HG03175 (cell line): ENCODE data around the gene KRTAP10-10.
"Not testable (repeated sequence)": the region's sequence is repeated elsewhere in the genome, so short reads cannot be mapped to it uniquely, and the experiment has no call there.

Source experiments
- ATAC-seq: cut with Tn5 transposase; IDR thresholded peaks from one replicate; pipeline ENCODE4 v1.9.1; 2021; ENCODE audit warnings: mild to moderate bottlenecking, moderate library complexity; ENCODE audit not compliant: unreplicated experiment

KRTAP10-10 gene

DNA sequence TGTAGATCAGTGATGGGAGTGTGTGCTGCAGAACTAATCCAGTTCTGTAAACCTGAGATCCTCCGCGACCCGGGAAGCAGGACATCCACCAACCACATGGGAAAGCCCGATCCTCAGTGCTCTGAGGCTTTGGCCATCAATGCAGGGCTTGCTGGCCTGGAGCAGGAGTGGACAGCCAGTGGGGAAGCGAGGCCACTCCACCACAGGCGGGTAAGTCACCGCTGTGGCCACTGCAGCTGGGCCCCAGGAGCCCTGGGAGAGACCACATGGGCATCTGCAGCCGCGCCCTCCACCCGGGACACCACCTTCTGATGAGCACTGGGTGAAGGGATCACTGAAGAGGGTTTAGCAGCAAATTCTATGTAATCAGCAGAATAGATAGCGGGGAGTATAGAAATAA lies 44.0 kb downstream of the KRTAP10-10 start:
- no peak for ATAC-seq

DNA sequence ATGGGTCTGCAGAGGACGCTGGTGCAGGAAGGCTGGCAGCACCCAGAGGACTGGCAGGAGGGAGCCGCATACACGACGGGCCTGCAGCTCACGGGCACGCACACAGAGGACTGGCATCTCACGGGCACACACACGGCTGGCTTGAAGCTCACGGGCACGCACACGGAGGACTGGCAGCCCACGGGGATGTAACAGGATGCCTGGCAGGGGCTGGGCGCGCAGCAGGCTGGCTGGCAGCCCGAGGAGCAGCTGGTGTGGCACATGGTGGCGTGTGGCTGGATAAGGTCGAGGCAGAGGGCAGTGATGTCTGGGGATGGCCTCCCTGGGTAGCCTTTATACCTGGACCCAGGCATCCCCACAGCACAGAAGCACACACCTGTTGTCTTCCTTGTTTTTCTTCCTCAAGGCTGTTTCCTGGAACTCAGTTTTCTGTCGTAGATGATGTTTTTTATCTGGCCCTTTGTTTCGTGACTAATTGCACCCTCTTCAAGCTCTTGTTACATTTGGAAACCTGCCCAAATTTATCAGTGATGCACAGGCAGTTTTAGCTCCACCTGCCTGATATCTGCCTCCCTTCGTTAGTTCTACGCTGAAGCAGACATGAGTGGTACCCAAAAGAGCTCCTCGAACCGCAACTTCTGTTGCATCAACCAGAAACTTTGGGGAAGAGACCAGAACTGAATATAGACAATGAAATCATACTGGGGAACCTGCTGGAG lies 44.9 kb downstream of the KRTAP10-10 start, which contains the start of gene KRTAP12-1:
Gene KRTAP12-1 (minus strand): TSS at position 303 of the 719 bp plus-strand sequence. CDS start 40 bp downstream, at position 263.
- ATAC-seq = no peak

DNA sequence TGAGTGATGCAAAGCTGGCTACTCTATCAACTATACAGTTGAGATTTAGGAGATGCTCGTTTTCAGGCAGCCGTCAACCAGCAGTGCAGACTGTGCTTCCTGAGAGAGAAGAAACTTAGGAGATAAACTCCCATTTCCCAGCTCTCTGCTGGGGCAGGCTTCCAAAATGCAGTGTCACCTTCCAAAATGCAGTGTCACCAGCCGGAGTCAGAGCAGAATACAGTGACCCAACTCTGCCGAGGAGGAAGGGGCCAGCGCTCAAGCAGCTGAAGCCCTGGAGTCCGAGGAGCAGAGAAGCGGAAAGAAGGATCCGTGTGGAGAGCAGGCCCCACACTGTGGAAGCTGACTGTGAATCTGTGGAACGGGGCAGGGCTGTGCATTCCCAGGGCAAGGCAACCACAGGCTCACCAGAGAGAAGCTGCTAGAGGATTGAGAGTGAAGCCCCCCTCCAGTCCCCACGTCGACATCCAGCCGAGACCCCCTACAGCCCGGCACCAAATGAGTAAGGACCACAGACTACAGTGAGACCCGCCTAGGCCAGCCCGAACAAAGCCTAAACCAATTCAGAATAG lies 45.5 kb downstream of the KRTAP10-10 start:
- no peak for ATAC-seq

DNA sequence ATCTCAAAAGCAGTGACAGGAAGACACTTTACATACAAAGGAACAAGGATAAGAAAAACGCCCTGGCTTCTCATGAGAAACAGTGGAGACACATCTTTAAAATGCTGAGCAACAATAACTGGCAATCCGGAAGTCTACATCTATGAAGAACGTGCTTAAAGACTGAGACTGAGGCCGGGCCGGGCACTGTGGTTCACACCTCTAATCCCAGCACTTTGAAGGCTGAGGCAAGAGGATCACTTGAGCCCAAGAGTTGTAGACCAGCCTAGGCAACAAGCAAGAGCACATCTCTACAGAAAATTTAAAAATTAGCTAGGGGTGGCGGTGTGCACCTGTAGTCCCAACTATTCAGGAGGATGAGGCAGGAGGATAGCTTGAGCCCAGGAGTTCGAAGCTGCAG lies 46.9 kb downstream of the KRTAP10-10 start:
- no peak for ATAC-seq

DNA sequence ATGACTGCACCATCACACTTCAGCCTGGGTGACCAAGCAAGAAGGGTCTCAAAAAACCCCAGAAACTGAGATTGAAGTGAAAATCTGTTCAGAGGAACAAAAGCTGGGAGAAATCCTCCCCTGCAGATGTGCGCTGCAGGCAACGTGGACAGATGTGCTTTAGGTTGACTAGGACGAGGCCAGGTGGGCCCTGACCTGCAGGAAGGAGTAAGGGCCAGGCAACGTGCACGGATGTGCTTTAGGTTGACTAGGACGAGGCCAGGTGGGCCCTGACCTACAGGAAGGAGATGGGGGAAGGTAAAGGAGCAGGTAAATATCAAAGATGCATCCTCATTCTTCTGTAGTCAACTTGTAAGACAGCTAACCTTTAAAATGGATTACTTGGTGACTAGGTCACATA lies 47.3 kb downstream of the KRTAP10-10 start:
- ATAC-seq = no peak

DNA sequence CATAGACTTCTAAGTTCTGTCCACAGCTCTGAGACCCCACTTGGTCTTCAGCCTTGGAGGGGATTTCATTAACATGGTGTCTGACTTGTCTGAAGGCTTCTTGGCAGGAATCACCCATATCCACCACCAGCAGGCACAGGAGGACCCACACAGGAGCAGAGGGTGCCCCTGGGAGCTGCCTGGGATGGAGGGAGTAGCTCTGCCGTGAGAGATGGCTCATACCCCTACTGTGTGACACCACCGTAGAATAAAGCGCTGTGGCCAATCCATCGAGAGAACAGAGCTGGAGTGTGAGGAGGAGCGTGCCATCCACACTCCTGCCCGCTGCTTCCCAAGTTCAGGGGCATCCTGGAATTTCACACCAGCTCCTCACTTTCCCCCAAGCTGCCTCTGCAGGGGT lies 47.9 kb downstream of the KRTAP10-10 start:
- ATAC-seq = not testable (repeated sequence)

DNA sequence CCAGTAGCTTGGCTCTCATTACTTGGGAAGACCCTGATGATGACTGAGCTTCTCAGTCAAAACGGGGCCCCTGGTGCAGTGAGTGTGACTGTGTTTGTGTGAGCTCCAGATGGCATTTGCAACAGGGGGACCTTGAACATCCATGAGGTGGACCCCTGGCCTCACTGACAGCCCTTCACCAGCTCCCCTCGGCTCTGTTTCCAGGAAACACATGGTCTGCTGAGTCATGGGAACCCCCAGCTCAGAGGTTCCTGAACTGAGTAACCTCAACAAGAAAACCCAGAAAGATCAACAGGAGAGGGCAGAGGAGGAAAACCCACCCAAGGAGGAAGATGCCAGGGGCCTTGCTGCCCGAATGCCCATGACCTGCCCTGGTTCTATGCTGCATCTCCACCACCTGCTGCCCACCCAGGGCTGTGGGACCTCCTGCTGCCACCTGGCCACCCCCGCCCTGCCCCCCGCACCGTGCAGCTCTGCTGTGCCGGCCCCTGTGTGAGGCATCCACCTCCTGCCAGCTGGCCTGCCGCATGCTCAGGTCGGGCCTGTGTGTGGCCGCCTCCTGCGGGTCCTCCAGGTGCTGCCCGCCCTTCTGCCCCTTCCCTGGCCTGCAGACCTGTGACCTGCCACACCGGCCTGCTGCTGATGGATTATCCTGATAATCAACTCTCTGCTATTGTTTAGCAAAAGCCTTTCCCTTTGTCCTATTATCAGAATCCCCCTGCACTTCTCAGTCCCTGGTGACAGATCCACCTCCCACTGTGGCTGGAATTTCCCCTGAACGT lies 49.0 kb downstream of the KRTAP10-10 start:
- ATAC-seq = no peak

DNA sequence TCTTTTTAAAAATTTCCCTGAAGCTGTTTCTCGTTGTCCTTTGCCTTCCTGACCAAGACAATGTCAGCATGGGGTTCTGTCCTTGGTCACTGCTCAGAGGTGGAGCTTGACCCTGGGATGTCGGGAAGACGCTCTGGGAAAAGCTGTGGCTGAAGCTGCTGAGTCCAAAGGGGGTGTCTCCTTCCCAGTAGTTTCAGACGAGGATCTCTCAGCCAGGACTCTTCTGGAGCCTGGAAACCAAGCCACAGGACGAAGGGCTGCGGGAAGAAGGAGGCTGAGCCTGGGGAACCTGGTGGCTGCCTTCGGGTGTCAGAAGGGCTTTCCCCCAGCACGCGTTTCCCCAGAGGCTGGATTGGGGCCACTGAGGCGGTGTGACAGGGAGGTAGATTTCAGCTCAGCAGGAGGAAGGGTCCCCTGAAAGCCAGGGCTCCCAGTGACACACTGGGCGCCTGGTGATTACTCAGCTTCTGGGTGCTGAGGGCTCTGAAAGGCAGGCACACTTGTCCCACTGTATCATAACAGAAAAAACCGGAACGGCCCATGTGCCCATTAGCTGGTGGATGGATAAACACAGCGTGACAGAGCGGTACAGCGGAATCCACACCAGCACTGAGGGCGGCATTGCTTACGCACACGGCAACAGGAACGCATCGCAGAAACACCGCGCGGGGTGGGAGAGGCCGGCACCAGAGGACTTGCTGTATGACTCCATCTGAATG lies 49.8 kb downstream of the KRTAP10-10 start:
- ATAC-seq = no peak

DNA sequence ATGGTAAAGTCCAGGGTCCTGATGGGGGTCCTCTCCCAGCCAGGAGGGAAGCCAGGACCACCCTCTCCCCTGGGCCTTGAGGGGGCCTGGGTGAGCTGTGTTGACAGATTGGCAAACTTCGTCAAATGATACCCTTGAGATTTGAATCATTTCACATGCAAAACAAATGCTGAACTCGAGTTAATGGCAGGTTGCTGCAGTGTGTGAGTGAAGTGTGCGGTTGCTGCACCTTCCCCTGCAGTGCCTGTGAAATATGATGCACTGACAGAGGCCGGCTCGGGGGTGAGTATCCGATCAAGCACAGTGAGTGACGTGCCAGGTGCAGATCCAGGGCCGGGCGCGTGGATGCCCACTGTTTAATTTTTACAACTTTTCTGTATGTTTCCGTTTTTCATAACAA lies 50.5 kb downstream of the KRTAP10-10 start:
- ATAC-seq = no peak
